IMR-90 (cell line): ENCODE measurements around the gene HDAC7. TPM values are rescaled to one million over a fixed set of nuclear protein-coding genes. Genes with fewer than 3 reads are reported as not detected.
A peak's percentile ranks its signal among the peaks of the same experiment; 100 is the strongest.

Experiments
- ATAC-seq: fragments of 200-7000 bp; cut with Tn5 transposase; 2 replicates; pipeline ENCODE4 v1.9.1; 2020; ENCODE audit warnings: low read depth, mild to moderate bottlenecking, moderate library complexity
- BruUV-seq: library from RNA; stranded (reverse); fragments of 400-500 nt; replicated peaks from 2 replicates; lab custom pipeline; 2021; lab: Mats Ljungman, UMichigan
- CTCF ChIA-PET: fragments of 300-600 bp; formaldehyde crosslinking; extraction: SDS; loops from one replicate; lab custom pipeline; 2021; ENCODE audit warnings: antibody characterized with exemption; lab: Yijun Ruan, JAX
- POLR2A ChIA-PET: fragments of 300-600 bp; sonication (Branson Sonifier 250); formaldehyde crosslinking; loops from one replicate; lab custom pipeline; 2022; ENCODE audit warnings: antibody characterized with exemption; ENCODE audit not compliant: unreplicated experiment; lab: Charles Lee
- DNase-seq: peaks from one replicate; pipeline ENCODE4 v3.0.0; 2013
- H2AFZ ChIP-seq: replicated peaks from 2 replicates; pipeline ENCODE3; 2013; ENCODE audit warnings: low read length, mild to moderate bottlenecking; ENCODE audit not compliant: poor library complexity
- H2AK5ac ChIP-seq: 2 replicates; pipeline ENCODE4 v1.6.1; 2013; ENCODE audit warnings: low read depth, low read length, inconsistent platforms
- H2AK9ac ChIP-seq: replicated peaks from 2 replicates; pipeline ENCODE3; 2013; ENCODE audit warnings: mild to moderate bottlenecking, low read depth, low read length, moderate library complexity; ENCODE audit not compliant: poor library complexity
- H2BK120ac ChIP-seq: 2 replicates; pipeline ENCODE4 v1.6.1; 2013; ENCODE audit warnings: low read depth, low read length, inconsistent platforms
- H2BK15ac ChIP-seq: 3 replicates; pipeline ENCODE4 v1.6.1; 2013; ENCODE audit warnings: low read depth, low read length, inconsistent platforms
- H2BK20ac ChIP-seq: 2 replicates; pipeline ENCODE4 v1.6.1; 2013; ENCODE audit warnings: low read depth, mild to moderate bottlenecking, inconsistent platforms, low read length, moderate library complexity
- H2BK5ac ChIP-seq: 2 replicates; pipeline ENCODE4 v1.6.1; 2013; ENCODE audit warnings: mild to moderate bottlenecking, low read depth, low read length, inconsistent platforms; ENCODE audit not compliant: poor library complexity, severe bottlenecking
- H3K14ac ChIP-seq: replicated peaks from 2 replicates; pipeline ENCODE4 v1.6.1; 2013; ENCODE audit warnings: low read depth, low read length, inconsistent platforms
- H3K18ac ChIP-seq: 2 replicates; pipeline ENCODE4 v1.6.1; 2013; ENCODE audit warnings: low read depth, low read length, control low read depth
- H3K23ac ChIP-seq: 2 replicates; pipeline ENCODE4 v1.6.1; 2013; ENCODE audit warnings: low read depth, low read length, inconsistent platforms
- H3K27ac ChIP-seq: 2 replicates; pipeline ENCODE4 v1.5.1; 2013; ENCODE audit warnings: mild to moderate bottlenecking, control low read depth, low read length; ENCODE audit not compliant: insufficient read depth
- H3K27me3 ChIP-seq: 2 replicates; pipeline ENCODE4 v1.6.1; 2013; ENCODE audit warnings: low read length; ENCODE audit not compliant: control insufficient read depth, insufficient read depth
- H3K36me3 ChIP-seq: 2 replicates; pipeline ENCODE4 v1.6.1; 2013; ENCODE audit warnings: low read length, mixed read lengths; ENCODE audit not compliant: control insufficient read depth, insufficient read depth
- H3K4ac ChIP-seq: 2 replicates; pipeline ENCODE4 v1.6.1; 2013; ENCODE audit warnings: low read depth, low read length, inconsistent platforms
- H3K4me1 ChIP-seq: 2 replicates; pipeline ENCODE4 v1.6.1; 2013; ENCODE audit warnings: low read length, mixed read lengths; ENCODE audit not compliant: control insufficient read depth, insufficient read depth
- H3K4me2 ChIP-seq: 2 replicates; pipeline ENCODE4 v1.6.1; 2013; ENCODE audit warnings: low read depth, mild to moderate bottlenecking, control low read depth, low read length, moderate library complexity
- H3K4me3 ChIP-seq: 2 replicates; pipeline ENCODE4 v1.5.1; 2013; ENCODE audit warnings: low read depth, mild to moderate bottlenecking, control low read depth, low read length, moderate library complexity; ENCODE audit not compliant: insufficient read depth
- H3K56ac ChIP-seq: 2 replicates; pipeline ENCODE4 v1.6.1; 2013; ENCODE audit warnings: low read length, inconsistent platforms; ENCODE audit not compliant: insufficient read depth; ENCODE audit errors: extremely low read depth
- H3K79me1 ChIP-seq, 2 experiments: 2 replicates each; pipeline ENCODE4 v1.6.1; 2013; ENCODE audit warnings: low read length in 2 of 2, inconsistent platforms in 1 of 2, low read depth in 1 of 2
- H3K9ac ChIP-seq: 2 replicates; pipeline ENCODE4 v1.6.1; 2013; ENCODE audit warnings: low read depth, low read length, control low read depth
- H3K9me1 ChIP-seq: 2 replicates; pipeline ENCODE4 v1.6.1; 2013; ENCODE audit warnings: low read length, inconsistent platforms; ENCODE audit not compliant: insufficient read depth
- H3K9me3 ChIP-seq: 2 replicates; pipeline ENCODE4 v1.6.1; 2013; ENCODE audit warnings: low read length; ENCODE audit not compliant: control insufficient read depth, insufficient read depth
- H4K20me1 ChIP-seq: 2 replicates; pipeline ENCODE4 v1.6.1; 2013; ENCODE audit warnings: low read length, inconsistent platforms; ENCODE audit not compliant: insufficient read depth
- H4K5ac ChIP-seq: 2 replicates; pipeline ENCODE4 v1.6.1; 2013; ENCODE audit warnings: mild to moderate bottlenecking, low read depth, low read length, control low read depth
- H4K8ac ChIP-seq, 2 experiments: 2 replicates each; pipeline ENCODE4 v1.6.1; 2013; ENCODE audit warnings: low read depth in 2 of 2, low read length in 2 of 2, control low read depth in 1 of 2, inconsistent platforms in 1 of 2
- H4K91ac ChIP-seq: 2 replicates; pipeline ENCODE4 v1.6.1; 2013; ENCODE audit warnings: low read depth, low read length, inconsistent platforms; ENCODE audit not compliant: insufficient read depth
- BHLHE40 ChIP-seq: fragments of 150-350 bp; IDR thresholded peaks from 2 replicates; pipeline ENCODE4 v1.6.1; 2016; ENCODE audit warnings: mild to moderate bottlenecking, low read depth, low read length
- CEBPB ChIP-seq: IDR thresholded peaks from 2 replicates; pipeline ENCODE4 v1.6.1; 2012; ENCODE audit warnings: low read depth, low read length, improper control_type of control experiment
- CHD1 ChIP-seq: IDR thresholded peaks from 2 replicates; pipeline ENCODE4 v1.6.1; 2012; ENCODE audit warnings: low read depth, low read length, improper control_type of control experiment
- MAFK ChIP-seq: IDR thresholded peaks from 2 replicates; pipeline ENCODE4 v1.6.1; 2012; ENCODE audit warnings: low read depth, low read length, improper control_type of control experiment
- MAZ ChIP-seq: IDR thresholded peaks from 2 replicates; pipeline ENCODE4 v1.6.1; 2012; ENCODE audit warnings: low read depth, mild to moderate bottlenecking, low read length, improper control_type of control experiment, moderate library complexity, borderline replicate concordance
- MXI1 ChIP-seq: IDR thresholded peaks from 2 replicates; pipeline ENCODE4 v1.6.1; 2012; ENCODE audit warnings: low read depth, mild to moderate bottlenecking, low read length, moderate library complexity, borderline replicate concordance
- NFE2L2 ChIP-seq: fragments of 150-350 bp; IDR thresholded peaks from 2 replicates; pipeline ENCODE4 v1.6.1; 2016; ENCODE audit warnings: low read depth, mild to moderate bottlenecking, low read length
- POLR2A ChIP-seq: IDR thresholded peaks from 2 replicates; pipeline ENCODE4 v1.6.1; 2012; ENCODE audit warnings: mild to moderate bottlenecking, low read depth, low read length
- RCOR1 ChIP-seq: IDR thresholded peaks from 2 replicates; pipeline ENCODE4 v1.6.1; 2012; ENCODE audit warnings: mild to moderate bottlenecking, low read length, improper control_type of control experiment; ENCODE audit not compliant: insufficient replicate concordance
- RFX5 ChIP-seq: IDR thresholded peaks from 2 replicates; pipeline ENCODE4 v1.8.0; 2012; ENCODE audit warnings: low read depth, mild to moderate bottlenecking, low read length, moderate library complexity
- SMC3 ChIP-seq: fragments of 150-350 bp; IDR thresholded peaks from 2 replicates; pipeline ENCODE4 v1.6.1; 2016; ENCODE audit warnings: low read depth, mild to moderate bottlenecking, antibody characterized with exemption, low read length, moderate library complexity
- WGBS, 2 experiments: methylation state at CpG; one replicate each; pipeline versions ENCODE4 v1.1.5 to v1.1.7; 2013; ENCODE audit warnings: missing lambda C conversion rate in 2 of 2; ENCODE audit not compliant: insufficient read length in 1 of 2; ENCODE audit errors: extremely low coverage in 2 of 2; 5-methylcytosine and 5-hydroxymethylcytosine counted together
- dilution Hi-C: fragments of 300-500 bp; cut with HindIII; formaldehyde crosslinking; loops from one replicate; pipeline ENCODE4 v1.14.3; 2018; ENCODE audit warnings: low sequenced_read_pairs; ENCODE audit not compliant: unreplicated experiment
- in situ Hi-C: fragments of 300-500 bp; cut with MboI; formaldehyde crosslinking; loops from 3 replicates; pipeline ENCODE4 v1.14.3; 2019; ENCODE audit warnings: low sequenced_read_pairs, inconsistent platforms, mixed read lengths
- intact Hi-C: fragments of 100-400 bp; cut with micrococcal nuclease; formaldehyde crosslinking; loops from 2 replicates; pipeline ENCODE4 v1.10.0; 2022
- polyA plus RNA-seq, 3 experiments: library from polyadenylated mRNA; depleted of rRNA; stranded (reverse); fragments of >200 nt; gene quantifications; 2 replicates each; pipeline ENCODE4 v1.2.3, GENCODE V29; 2012; ENCODE audit warnings: low replicate concordance in 1 of 3
- total RNA-seq: library from RNA; depleted of rRNA; stranded (reverse); fragments of >200 nt; gene quantifications from 2 replicates; pipeline ENCODE4 v1.2.3, GENCODE V29; 2012
- TF ChIP-seq, protein P1 (sequence below): fragments of 150-350 bp; IDR thresholded peaks from 2 replicates; pipeline ENCODE4 v1.6.1; 2017; ENCODE audit warnings: mild to moderate bottlenecking, antibody characterized with exemption, low read length, low read depth
- TF ChIP-seq, protein P2 (sequence below): conservative IDR thresholded peaks from 2 replicates; pipeline ENCODE4 v1.5.1; 2012; ENCODE audit warnings: mild to moderate bottlenecking, low read depth, low read length, improper control_type of control experiment
- TF ChIP-seq, protein P3 (sequence below): fragments of 150-350 bp; IDR thresholded peaks from 2 replicates; pipeline ENCODE4 v1.6.1; 2016; ENCODE audit warnings: low read depth, mild to moderate bottlenecking, low read length, moderate library complexity, borderline replicate concordance

Gene HDAC7
- total and polyA plus RNA-seq, 2 of the 4 experiments (the other 2 are of a cell fraction), result 10.4 to 64.7 TPM

DNA sequence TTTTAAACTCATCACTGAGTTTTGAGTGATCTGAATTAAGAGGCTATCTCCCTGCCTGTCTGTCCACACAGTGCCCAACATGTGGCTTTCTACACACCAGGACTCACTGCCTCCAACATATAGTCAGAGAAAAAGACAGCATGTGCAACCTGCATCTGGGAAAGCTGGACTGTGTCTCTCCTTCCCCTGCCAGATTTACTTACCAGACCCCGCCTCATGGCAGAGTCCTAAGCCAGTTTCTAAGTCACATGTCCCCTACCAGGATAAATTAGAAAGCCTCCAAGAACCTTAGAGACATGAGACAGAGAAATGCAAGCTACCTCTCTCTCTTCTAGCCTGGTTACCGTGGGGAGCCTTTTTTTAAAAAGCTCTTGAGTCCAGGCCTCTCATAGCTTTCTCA, 2.7 kb upstream of the HDAC7 start:
- peak overlapping the region; percentile 96; the same call in 1 of the 2 replicates for H3K14ac ChIP-seq
- ChIA-PET CTCF (interaction anchor here (1.1 kb wide), 1 partner anchor 15 kb away, joined by 3 read pairs; no protein-coding TSS in a partner anchor), POLR2A (no interaction called here)
- BruUV-seq, result no TSS peak
- H3K18ac ChIP-seq, result no peak overlapping the region
- peak overlapping the region; percentile 46 for H3K4ac ChIP-seq
- peaks cover 0 to 26% of the 10 kb centered on the region in 2 experiments; a peak in 2 of 4 replicates for H3K79me1 ChIP-seq
- WGBS, 2 experiments, result 70% methylated on average over 2 of the region's 2 CpGs; no CpG with 5 or more reads in 1 of the 2 experiments
- TF ChIP-seq MAZ, result no peak
- TF ChIP-seq NFE2L2, result no peak
- TF ChIP-seq, protein P1, sequence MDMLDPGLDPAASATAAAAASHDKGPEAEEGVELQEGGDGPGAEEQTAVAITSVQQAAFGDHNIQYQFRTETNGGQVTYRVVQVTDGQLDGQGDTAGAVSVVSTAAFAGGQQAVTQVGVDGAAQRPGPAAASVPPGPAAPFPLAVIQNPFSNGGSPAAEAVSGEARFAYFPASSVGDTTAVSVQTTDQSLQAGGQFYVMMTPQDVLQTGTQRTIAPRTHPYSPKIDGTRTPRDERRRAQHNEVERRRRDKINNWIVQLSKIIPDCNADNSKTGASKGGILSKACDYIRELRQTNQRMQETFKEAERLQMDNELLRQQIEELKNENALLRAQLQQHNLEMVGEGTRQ, result no peak
- TF ChIP-seq SMC3, result no peak
- no peak for TF ChIP-seq CEBPB
- TF ChIP-seq POLR2A, result no peak
- TF ChIP-seq MAFK, result no peak
- TF ChIP-seq CHD1, result no peak
- TF ChIP-seq RFX5, result no peak
- TF ChIP-seq BHLHE40, result no peak
- no peak for TF ChIP-seq MXI1
- TF ChIP-seq, protein P2, sequence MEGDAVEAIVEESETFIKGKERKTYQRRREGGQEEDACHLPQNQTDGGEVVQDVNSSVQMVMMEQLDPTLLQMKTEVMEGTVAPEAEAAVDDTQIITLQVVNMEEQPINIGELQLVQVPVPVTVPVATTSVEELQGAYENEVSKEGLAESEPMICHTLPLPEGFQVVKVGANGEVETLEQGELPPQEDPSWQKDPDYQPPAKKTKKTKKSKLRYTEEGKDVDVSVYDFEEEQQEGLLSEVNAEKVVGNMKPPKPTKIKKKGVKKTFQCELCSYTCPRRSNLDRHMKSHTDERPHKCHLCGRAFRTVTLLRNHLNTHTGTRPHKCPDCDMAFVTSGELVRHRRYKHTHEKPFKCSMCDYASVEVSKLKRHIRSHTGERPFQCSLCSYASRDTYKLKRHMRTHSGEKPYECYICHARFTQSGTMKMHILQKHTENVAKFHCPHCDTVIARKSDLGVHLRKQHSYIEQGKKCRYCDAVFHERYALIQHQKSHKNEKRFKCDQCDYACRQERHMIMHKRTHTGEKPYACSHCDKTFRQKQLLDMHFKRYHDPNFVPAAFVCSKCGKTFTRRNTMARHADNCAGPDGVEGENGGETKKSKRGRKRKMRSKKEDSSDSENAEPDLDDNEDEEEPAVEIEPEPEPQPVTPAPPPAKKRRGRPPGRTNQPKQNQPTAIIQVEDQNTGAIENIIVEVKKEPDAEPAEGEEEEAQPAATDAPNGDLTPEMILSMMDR, result no peak
- TF ChIP-seq, protein P3, sequence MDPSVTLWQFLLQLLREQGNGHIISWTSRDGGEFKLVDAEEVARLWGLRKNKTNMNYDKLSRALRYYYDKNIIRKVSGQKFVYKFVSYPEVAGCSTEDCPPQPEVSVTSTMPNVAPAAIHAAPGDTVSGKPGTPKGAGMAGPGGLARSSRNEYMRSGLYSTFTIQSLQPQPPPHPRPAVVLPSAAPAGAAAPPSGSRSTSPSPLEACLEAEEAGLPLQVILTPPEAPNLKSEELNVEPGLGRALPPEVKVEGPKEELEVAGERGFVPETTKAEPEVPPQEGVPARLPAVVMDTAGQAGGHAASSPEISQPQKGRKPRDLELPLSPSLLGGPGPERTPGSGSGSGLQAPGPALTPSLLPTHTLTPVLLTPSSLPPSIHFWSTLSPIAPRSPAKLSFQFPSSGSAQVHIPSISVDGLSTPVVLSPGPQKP, result no peak
- no peak for TF ChIP-seq RCOR1
- no peak overlapping the region for H2BK5ac ChIP-seq
- H2AK9ac ChIP-seq, result no peak overlapping the region
- H4K91ac ChIP-seq, result peak overlapping the region; percentile 56
- 0 out of 2 replicates have a peak overlapping the region, but pooled peaks have one; percentile 3 for H3K56ac ChIP-seq
- peak overlapping the region; percentile 88; the same call in 1 of the 2 replicates for H3K23ac ChIP-seq
- H2BK15ac ChIP-seq, result peak overlapping the region; percentile 99; the same call in 1 of the 3 replicates
- no peak overlapping the region for H3K27ac ChIP-seq
- H4K5ac ChIP-seq, result peak overlapping the region; percentile 49; the same call in 1 of the 2 replicates
- peaks cover 29% of the 10 kb centered on the region for H3K4me1 ChIP-seq
- no peaks in the 10 kb centered on the region for H3K36me3 ChIP-seq
- no peak overlapping the region for H3K9ac ChIP-seq
- peak overlapping the region; percentile 65 for H2BK120ac ChIP-seq
- H4K20me1 ChIP-seq, result peaks cover 17% of the 10 kb centered on the region
- DNase-seq, result no peak
- H3K4me2 ChIP-seq, result no peak overlapping the region
- H4K8ac ChIP-seq, result peak overlapping the region in 1 of 2 experiments; percentile 98; a peak in 1 of 4 replicates
- peaks cover 16% of the 10 kb centered on the region for H3K9me1 ChIP-seq
- no peaks in the 10 kb centered on the region for H3K27me3 ChIP-seq
- no peak overlapping the region for H2AFZ ChIP-seq
- in situ Hi-C loops (no loop called here), intact Hi-C loops (no loop called here), dilution Hi-C loops (no loop called here)
- H3K9me3 ChIP-seq, result no peaks in the 10 kb centered on the region
- no peak overlapping the region for H3K4me3 ChIP-seq
- peak overlapping the region; percentile 33; the same call in 1 of the 2 replicates for H2BK20ac ChIP-seq
- no peak for ATAC-seq
- peak overlapping the region; percentile 36; the same call in 1 of the 2 replicates for H2AK5ac ChIP-seq
